NT2/D1 (cell line): ENCODE data around the gene MRPL14.

ENCODE experiments used
- DNase-seq: peaks from one replicate; pipeline ENCODE4 v3.0.0-alpha.2; 2011; ENCODE audit warnings: low read depth, low spot score
- H3K27me3 ChIP-seq: 2 replicates; pipeline ENCODE4 v1.6.0; 2011; ENCODE audit warnings: mild to moderate bottlenecking; ENCODE audit not compliant: insufficient read length, insufficient read depth
- H3K36me3 ChIP-seq: 2 replicates; pipeline ENCODE4 v1.6.1; 2011; ENCODE audit warnings: mild to moderate bottlenecking, low read length, mixed read lengths; ENCODE audit not compliant: insufficient read depth, insufficient read length
- H3K4me1 ChIP-seq: 2 replicates; pipeline ENCODE4 v1.5.1; 2011; ENCODE audit not compliant: insufficient read depth, insufficient read length
- H3K4me3 ChIP-seq: 2 replicates; pipeline ENCODE4 v1.5.1; 2011; ENCODE audit warnings: low read depth; ENCODE audit not compliant: insufficient read length
- H3K9ac ChIP-seq: 2 replicates; pipeline ENCODE4 v1.6.0; 2011; ENCODE audit warnings: low read depth; ENCODE audit not compliant: insufficient read length
- H3K9me3 ChIP-seq: 2 replicates; pipeline ENCODE4 v1.5.1; 2011; ENCODE audit warnings: mild to moderate bottlenecking, low read length; ENCODE audit not compliant: insufficient read depth
- SUZ12 ChIP-seq: IDR thresholded peaks from 2 replicates; pipeline ENCODE4 v1.6.1; 2011; ENCODE audit not compliant: insufficient read length, insufficient read depth; ENCODE audit errors: extremely low read depth
- YY1 ChIP-seq: IDR thresholded peaks from 2 replicates; pipeline ENCODE4 v1.6.1; 2011; ENCODE audit not compliant: insufficient read length, insufficient read depth
- ZNF274 ChIP-seq: IDR thresholded peaks from 2 replicates; pipeline ENCODE4 v1.6.1; 2011; ENCODE audit warnings: mild to moderate bottlenecking, low read depth, low read length

MRPL14 gene

DNA sequence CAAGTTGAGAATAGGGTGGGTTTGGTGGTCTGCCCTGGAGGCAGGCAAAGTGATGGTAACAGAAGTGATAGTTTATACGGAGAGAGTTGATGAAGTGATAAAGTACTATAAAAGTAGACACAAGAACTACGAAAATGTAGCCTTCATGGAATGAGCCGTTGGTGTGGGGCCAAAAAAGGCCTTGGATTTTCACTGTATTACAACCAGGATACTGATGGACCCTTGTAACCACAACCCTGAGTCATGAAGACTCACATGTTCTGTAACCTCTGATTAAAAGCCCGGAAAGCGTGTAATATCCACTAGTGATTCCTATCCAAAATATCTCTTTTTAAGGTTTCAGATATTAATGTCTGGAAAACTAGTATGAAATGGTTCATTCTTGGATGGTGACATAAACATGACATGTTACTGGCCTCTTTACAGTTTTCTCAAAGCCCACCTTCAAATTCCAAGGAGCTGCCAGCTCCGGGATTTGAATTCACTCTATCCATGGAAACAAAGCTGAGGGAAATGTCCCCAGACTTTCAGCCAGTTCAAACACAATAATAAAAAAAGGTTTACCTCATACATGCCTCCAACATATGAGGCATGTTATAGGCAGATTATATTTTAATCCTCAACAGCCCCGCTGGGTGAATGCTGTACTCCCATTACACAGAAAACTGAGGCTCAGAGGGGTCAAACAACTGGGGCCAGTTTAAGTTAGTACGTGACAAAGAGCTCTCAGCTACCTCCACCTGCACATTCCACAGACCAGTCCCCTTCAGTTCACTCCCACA lies 55.4 kb downstream of the MRPL14 start:
- H3K9ac ChIP-seq = no peak overlapping the region
- no peak overlapping the region for H3K4me3 ChIP-seq
- H3K4me1 ChIP-seq = peaks cover 18% of the 10 kb centered on the region
- no peak for TF ChIP-seq YY1
- TF ChIP-seq SUZ12 = no peak
- TF ChIP-seq ZNF274 = no peak
- H3K36me3 ChIP-seq = no peaks in the 10 kb centered on the region
- DNase-seq = no peak
- no peaks in the 10 kb centered on the region for H3K9me3 ChIP-seq
- H3K27me3 ChIP-seq = no peaks in the 10 kb centered on the region

DNA sequence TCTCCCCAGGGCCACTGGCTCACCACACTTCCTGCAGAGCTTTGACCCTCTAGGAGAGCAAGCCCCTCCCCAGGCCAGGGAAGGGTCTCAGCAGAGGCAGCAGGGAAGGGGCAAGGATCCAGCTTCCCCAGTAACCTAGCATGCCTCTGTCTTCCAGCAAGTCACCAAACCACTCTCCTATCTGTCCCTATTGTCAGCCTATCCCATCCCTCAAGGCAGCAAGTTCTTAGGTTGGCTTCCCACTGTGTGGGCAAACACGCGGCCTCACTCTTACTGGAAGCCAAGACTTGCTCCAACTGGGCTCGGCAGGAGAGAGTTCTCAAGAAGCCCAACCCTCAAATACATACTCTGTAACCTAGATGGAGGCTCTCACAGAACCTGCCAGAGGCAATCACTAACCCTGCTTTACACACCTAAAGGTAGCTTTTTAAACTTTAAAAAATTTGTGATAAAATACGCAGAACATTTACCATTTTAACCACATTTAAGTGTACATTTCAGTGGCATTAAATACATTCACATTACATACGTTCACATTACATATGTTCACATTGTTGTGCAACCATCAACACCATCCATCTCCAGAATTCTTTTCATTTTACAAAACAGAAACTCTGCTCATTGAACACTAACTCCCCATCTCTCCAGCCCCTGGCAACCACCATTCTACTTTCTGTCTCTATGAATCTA lies 58.5 kb downstream of the MRPL14 start:
- Histone ChIP-seq H3K4me1 (peaks cover 10% of the 10 kb centered on the region), H3K27me3 (no peaks in the 10 kb centered on the region), H3K9ac (no peak overlapping the region), H3K36me3 (no peaks in the 10 kb centered on the region), H3K9me3 (no peaks in the 10 kb centered on the region; the same call in 1 of the 2 replicates), H3K4me3 (no peak overlapping the region)
- TF ChIP-seq SUZ12 (no peak), ZNF274 (no peak), YY1 (no peak)
- no peak for DNase-seq

DNA sequence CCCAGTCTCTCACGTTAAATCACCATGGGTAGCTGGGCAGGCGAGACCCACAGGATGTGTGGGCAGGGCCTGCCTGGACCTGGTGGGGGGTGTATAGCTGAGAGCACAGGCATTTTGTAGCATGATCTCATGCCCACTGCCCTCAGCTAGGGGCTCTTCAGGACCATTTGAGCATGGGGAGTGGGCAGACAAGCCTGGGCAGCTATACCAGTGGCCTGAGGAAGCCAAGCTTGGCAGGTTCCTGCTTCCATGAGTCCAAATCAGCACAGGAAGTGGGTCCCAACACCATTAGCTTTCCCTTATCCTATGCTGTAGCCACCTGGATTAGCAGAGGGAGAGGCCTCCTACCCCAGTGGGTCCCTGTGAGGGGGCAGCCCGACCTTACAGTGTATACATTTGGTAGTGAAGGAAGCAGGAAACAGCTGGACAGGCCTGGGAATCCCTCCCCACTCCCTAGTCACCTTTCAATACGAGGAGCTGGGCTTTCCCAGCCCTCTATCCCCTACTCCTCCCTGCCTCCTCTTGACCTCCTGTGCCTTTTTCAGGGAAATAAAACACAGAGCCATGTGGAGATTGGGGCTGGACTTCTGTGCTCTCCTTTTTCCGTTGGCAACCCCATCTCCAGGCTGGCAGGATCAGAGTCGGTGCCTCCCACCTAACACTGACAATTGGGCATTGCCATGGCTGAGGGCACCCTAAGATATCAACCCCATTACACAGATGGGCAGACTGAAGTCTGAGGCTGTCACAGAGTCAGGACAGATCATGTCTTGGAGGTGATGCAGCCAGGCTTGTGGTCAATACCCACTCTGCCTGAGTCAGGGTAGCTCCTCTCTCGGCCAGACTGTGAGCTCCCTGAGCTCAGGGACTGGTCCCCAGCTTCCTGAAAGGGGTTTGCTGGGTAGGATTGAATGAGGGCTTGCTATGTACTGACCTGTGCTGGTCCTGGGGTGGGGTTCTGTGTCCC lies 59.8 kb downstream of the MRPL14 start:
- H3K4me3 ChIP-seq = no peak overlapping the region
- no peaks in the 10 kb centered on the region; the same call in 1 of the 2 replicates for H3K9me3 ChIP-seq
- H3K27me3 ChIP-seq = no peaks in the 10 kb centered on the region
- H3K4me1 ChIP-seq = peaks cover 6% of the 10 kb centered on the region
- no peak for DNase-seq
- H3K36me3 ChIP-seq = no peaks in the 10 kb centered on the region
- no peak for TF ChIP-seq SUZ12
- TF ChIP-seq YY1 = no peak
- TF ChIP-seq ZNF274 = no peak
- no peak overlapping the region for H3K9ac ChIP-seq

DNA sequence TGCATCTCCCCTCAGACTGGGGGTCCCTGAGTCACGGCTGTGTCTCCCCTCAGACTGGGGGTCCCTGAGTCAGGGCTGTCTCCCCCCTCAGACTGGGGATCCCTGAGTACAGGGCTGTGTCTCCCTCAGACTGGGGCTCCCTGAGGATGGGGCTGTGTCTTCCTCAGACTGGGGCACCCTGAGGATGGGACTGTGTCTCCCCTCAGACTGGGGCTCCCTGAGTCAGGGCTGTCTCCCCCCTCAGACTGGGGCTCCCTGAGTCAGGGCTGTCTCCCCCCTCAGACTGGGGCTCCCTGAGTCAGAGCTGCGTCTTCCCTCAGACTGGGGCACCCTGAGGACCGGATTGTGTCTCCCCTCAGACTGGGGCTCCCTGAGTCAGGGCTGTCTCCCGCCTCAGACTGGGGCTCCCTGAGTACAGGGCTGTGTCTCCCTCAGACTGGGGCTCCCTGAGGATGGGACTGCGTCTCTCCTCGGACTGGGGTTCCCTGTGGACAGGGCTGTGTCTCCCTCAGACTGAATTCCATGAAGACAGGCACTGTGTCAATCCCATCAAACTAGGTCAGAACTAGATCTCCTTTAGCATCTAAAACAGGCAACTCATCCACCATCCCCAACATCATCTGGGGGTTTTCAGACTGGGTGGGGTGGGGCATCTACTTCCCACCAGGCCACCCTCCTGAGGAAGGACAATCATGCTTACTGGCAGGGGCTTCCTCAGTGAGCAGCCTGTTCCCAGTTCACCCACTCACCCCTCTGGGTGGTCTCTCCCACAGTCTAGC lies 60.7 kb downstream of the MRPL14 start:
- no peak for DNase-seq
- TF ChIP-seq SUZ12 (no peak), ZNF274 (no peak), YY1 (no peak)
- Histone ChIP-seq H3K9ac (no peak overlapping the region), H3K9me3 (no peaks in the 10 kb centered on the region; the same call in 1 of the 2 replicates), H3K4me3 (no peak overlapping the region), H3K4me1 (peaks cover 6% of the 10 kb centered on the region), H3K27me3 (no peaks in the 10 kb centered on the region), H3K36me3 (no peaks in the 10 kb centered on the region)

DNA sequence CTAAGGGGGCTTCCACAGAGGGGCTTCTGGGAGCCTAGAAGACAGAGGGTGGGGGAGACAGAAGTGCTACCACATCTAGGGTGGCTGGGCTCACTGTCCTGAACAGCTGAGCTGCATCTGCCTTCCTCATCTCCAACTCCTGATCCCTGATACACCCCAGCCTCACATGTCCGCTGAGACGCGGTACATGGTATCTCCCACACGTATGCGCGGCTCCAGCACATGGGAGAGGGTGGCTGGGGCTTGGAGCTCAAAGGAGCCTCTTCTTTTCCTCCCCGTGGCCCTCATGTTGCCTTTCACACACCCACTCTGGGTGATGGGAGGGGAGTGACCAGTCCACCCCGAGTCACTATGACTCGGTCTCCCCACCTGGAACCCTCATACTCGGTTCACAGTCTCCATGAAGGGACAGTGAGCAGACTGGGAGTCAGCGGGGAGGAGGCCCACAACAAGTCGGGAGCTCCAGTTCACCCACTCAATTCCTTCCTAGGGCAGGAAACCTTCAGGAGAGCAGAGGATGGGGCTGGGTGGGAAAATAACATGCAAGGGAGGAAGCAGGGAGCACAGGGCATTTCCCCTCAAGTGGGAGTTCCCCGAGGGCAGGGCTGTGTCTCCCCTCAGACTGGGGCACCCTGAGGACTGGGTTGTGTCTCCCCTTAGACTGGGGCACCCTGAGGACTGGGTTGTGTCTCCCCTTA lies 61.7 kb downstream of the MRPL14 start:
- no peaks in the 10 kb centered on the region for H3K27me3 ChIP-seq
- H3K9ac ChIP-seq = no peak overlapping the region
- no peaks in the 10 kb centered on the region for H3K36me3 ChIP-seq
- no peak overlapping the region for H3K4me3 ChIP-seq
- no peak for DNase-seq
- peaks cover 6% of the 10 kb centered on the region for H3K4me1 ChIP-seq
- H3K9me3 ChIP-seq = no peaks in the 10 kb centered on the region; the same call in 1 of the 2 replicates
- no peak for TF ChIP-seq ZNF274
- no peak for TF ChIP-seq YY1
- TF ChIP-seq SUZ12 = no peak

DNA sequence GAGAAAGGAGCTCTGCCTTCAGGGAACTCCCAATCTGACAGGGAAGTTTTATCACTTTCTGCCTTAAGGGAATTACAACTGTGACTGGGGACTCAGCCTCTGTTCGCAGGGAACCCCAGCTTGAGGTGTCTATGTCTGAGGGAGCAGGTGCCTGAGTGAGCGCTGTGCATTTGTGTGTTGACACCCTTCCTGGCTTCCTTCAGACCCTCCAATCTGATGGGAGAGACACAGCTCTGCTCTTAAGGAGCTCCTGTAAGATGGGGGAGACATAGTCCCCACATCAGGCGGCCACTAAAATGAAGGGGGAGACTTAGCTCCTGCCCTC lies 62.3 kb downstream of the MRPL14 start:
- Histone ChIP-seq H3K36me3 (no peaks in the 10 kb centered on the region), H3K9me3 (peaks cover 6% of the 10 kb centered on the region; the same call in 1 of the 2 replicates), H3K4me1 (peaks cover 6% of the 10 kb centered on the region), H3K9ac (no peak overlapping the region), H3K4me3 (no peak overlapping the region), H3K27me3 (no peaks in the 10 kb centered on the region)
- DNase-seq = no peak
- no peak for TF ChIP-seq SUZ12
- no peak for TF ChIP-seq YY1
- no peak for TF ChIP-seq ZNF274
